Testis (tissue), 3 donors: ENCODE results near the gene NPC2. TPM values are rescaled to one million over a fixed set of nuclear protein-coding genes. Genes with fewer than 3 reads are reported as not detected.

Experiments
- DNase-seq: peaks from one replicate; pipeline ENCODE4 v3.0.0-alpha.2; 2019
- H3K27ac ChIP-seq, 2 donors: fragments of 200-600 bp; sonication (generic); one replicate each; pipeline ENCODE4 v1.5.1; 2019
- H3K27me3 ChIP-seq: fragments of 200-600 bp; sonication (generic); one replicate; pipeline ENCODE4 v1.5.1; 2019
- H3K36me3 ChIP-seq: fragments of 200-600 bp; sonication (generic); one replicate; pipeline ENCODE4 v1.5.1; 2017; ENCODE audit warnings: low read depth; ENCODE audit errors: missing control alignments
- H3K4me1 ChIP-seq: fragments of 200-600 bp; sonication (generic); one replicate; pipeline ENCODE4 v1.5.1; 2019
- H3K4me3 ChIP-seq, 2 donors: fragments of 200-600 bp; sonication (generic); one replicate each; pipeline ENCODE4 v1.5.1; 2017 to 2019
- H3K9me3 ChIP-seq: fragments of 200-600 bp; sonication (generic); one replicate; pipeline ENCODE4 v1.5.1; 2017
- POLR2A ChIP-seq: fragments of 450-650 bp; IDR thresholded peaks from one replicate; pipeline ENCODE4 v1.6.1; 2017; ENCODE audit warnings: antibody characterized with exemption, mild to moderate bottlenecking, moderate library complexity
- WGBS, 2 donors: methylation state at CpG; one replicate each; pipeline ENCODE4 v1.1.5; 2018; 5-methylcytosine and 5-hydroxymethylcytosine counted together
- intact Hi-C: fragments of 100-400 bp; cut with DNase I; formaldehyde crosslinking; loops from one replicate; pipeline ENCODE4 v1.15.1; 2023; ENCODE audit warnings: low total_unique reads
- polyA plus RNA-seq: library from polyadenylated mRNA; stranded (reverse); fragments of 350-450 nt; fragmentation: Illumina TruSeq; extraction: RNeasy Lipid Tissue Mini Kit (QIAGEN cat#74804); gene quantifications from one replicate; pipeline ENCODE4 v1.2.3, GENCODE V29; 2014; ENCODE audit warnings: low read depth, low replicate concordance; ENCODE audit not compliant: insufficient read depth
- total RNA-seq, 2 donors: library from RNA; depleted of rRNA; stranded (reverse); fragments of >200 nt; gene quantifications; one replicate each; pipeline ENCODE4 v1.2.3, GENCODE V29; 2016
- TF ChIP-seq, protein P1 (sequence below), 3 experiments: fragments of 450-650 bp in 2 of 3; fragments of 200-600 bp in 1 of 3; sonication (generic) in 1 of 3; IDR thresholded peaks; one replicate each; pipeline ENCODE4 v1.5.1; 2016 to 2019; ENCODE audit warnings: antibody characterized with exemption in 3 of 3, mild to moderate bottlenecking in 2 of 3, moderate library complexity in 1 of 3

NPC2 gene
- total and polyA plus RNA-seq, 3 donors from 2014 or later: 291 to 628 (median 393) TPM

DNA sequence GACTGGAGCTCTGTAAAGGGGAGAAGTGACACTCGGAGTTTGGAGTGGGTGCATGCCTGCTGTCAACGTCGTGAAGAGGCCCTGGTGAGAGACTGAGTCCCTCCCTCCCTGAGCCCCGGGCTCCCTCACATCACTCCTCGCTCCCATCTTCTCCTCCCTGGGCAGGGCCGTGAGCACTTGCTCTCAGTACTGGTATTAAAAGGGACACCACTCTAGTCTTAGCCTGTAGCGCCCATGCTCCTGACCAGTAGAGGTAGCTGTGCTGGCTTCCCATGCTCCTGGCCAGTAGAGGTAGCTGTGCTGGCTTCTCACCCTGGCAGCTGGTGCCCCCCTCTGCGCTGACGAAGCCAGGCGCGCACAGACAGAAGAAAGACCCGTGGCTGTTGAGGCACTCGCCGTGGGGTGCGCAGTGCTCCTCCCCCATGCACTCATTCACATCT is 15.2 kb upstream of the NPC2 start:
- intact Hi-C loops: loop anchor here (10.0 kb wide), 1 partner anchor 96 kb away; no protein-coding TSS in a partner anchor
- H3K27ac ChIP-seq: no peak overlapping the region
- DNase-seq: no peak

DNA sequence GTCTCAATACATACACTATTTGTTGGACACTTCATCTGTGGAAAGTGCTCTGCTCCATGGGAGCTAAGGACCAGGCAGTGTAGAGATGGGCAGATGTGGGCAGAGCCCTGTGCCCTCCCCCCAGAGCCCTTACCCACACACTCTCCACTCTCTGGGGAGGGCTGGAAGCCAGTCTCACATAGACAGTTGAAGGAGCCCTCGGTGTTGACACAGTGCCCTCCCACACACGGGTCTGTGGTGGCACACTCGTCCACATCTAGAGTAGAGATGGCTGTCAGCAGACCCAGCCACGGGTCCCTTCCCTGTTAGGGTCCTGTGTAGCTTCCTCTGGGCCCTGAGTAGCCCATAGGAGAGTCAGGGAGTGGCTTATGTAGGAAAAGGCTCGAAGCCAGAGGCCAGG is 14.7 kb upstream of the NPC2 start:
- TF ChIP-seq, protein P1, sequence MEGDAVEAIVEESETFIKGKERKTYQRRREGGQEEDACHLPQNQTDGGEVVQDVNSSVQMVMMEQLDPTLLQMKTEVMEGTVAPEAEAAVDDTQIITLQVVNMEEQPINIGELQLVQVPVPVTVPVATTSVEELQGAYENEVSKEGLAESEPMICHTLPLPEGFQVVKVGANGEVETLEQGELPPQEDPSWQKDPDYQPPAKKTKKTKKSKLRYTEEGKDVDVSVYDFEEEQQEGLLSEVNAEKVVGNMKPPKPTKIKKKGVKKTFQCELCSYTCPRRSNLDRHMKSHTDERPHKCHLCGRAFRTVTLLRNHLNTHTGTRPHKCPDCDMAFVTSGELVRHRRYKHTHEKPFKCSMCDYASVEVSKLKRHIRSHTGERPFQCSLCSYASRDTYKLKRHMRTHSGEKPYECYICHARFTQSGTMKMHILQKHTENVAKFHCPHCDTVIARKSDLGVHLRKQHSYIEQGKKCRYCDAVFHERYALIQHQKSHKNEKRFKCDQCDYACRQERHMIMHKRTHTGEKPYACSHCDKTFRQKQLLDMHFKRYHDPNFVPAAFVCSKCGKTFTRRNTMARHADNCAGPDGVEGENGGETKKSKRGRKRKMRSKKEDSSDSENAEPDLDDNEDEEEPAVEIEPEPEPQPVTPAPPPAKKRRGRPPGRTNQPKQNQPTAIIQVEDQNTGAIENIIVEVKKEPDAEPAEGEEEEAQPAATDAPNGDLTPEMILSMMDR (IDR thresholded peaks at IDR 0.05): no peak
- no peak for TF ChIP-seq POLR2A
- Histone ChIP-seq H3K27ac (no peak overlapping the region), H3K4me3 (no peak overlapping the region), H3K27me3 (no peaks in the 10 kb centered on the region), H3K9me3 (no peaks in the 10 kb centered on the region), H3K4me1 (peaks cover 5% of the 10 kb centered on the region), H3K36me3 (no peaks in the 10 kb centered on the region)
- no peak for DNase-seq
- WGBS, 2 donors: 68% methylated on average over 5 of the region's 5 CpGs; no CpG with 5 or more reads in 1 of the 2 donors
- intact Hi-C loops: loop anchor here (10.0 kb wide), 1 partner anchor 97 kb away; no protein-coding TSS in a partner anchor

More for the DNA sequence above, 15.2 kb upstream of the NPC2 start:
- Histone ChIP-seq H3K9me3 (no peaks in the 10 kb centered on the region), H3K4me3 (no peak overlapping the region), H3K27me3 (no peaks in the 10 kb centered on the region), H3K4me1 (peaks cover 5% of the 10 kb centered on the region), H3K36me3 (no peaks in the 10 kb centered on the region)
- WGBS, 2 donors: 83 to 86% methylated on average over 7 to 15 of the region's 15 CpGs
- TF ChIP-seq, protein P1 (IDR thresholded peaks at IDR 0.05): no peak
- no peak for TF ChIP-seq POLR2A

DNA sequence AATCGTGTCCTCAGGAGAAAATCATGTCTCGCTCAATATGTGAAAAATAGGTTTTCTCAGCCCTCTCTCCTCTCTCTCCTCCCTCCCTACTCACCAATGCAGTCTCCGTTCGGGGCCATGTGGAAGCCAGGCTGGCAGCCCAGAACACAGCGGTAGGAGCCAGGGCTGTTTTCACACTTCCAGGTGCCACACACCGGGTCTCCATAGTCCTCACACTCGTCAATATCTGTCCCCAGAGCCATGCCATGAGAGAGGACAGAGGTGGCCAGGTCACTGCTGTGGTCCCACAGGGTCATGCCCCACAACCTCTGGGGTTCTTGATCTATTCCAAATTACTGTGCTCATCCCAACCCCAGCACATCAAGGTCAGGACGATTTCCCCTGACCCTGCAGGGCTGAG is 14.0 kb upstream of the NPC2 start:
- intact Hi-C loops: loop anchor here (10.0 kb wide), 1 partner anchor 98 kb away; no protein-coding TSS in a partner anchor
- Histone ChIP-seq H3K4me1 (peaks cover 5% of the 10 kb centered on the region), H3K4me3 (no peak overlapping the region), H3K9me3 (no peaks in the 10 kb centered on the region), H3K27ac (no peak overlapping the region), H3K27me3 (no peaks in the 10 kb centered on the region), H3K36me3 (no peaks in the 10 kb centered on the region)
- WGBS, 2 donors: 76 to 79% methylated on average over 8 of the region's 8 CpGs
- TF ChIP-seq POLR2A: no peak
- TF ChIP-seq, protein P1 (IDR thresholded peaks at IDR 0.05): no peak
- no peak for DNase-seq

DNA sequence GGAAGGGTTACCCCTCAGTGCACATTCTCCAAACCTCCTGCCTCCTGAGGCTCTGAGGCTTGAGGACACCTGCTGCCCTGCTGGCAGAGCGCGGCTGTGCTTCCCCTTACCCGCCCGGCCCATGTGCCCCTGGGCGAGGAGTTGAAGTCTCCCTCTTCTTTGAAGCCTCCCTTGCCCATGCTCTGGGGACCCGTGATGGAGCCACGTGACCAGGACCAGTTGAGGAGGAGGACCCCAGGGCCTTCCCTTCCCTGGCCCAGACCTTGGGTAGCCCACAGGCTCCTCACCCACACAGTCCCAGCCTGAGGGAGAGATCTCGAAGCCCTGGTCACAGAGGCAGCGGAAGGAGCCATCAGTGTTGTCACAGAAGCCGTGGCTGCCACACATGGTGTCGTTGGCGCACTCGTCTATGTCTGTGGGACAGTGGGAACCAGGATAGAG is 13.3 kb upstream of the NPC2 start:
- DNase-seq: no peak
- Histone ChIP-seq H3K27me3 (no peaks in the 10 kb centered on the region), H3K4me1 (peaks cover 5% of the 10 kb centered on the region), H3K36me3 (no peaks in the 10 kb centered on the region), H3K27ac (no peak overlapping the region), H3K4me3 (no peak overlapping the region), H3K9me3 (no peaks in the 10 kb centered on the region)
- intact Hi-C loops: loop anchor here (10.0 kb wide), 1 partner anchor 98 kb away; no protein-coding TSS in a partner anchor
- TF ChIP-seq POLR2A: no peak
- TF ChIP-seq, protein P1 (IDR thresholded peaks at IDR 0.05): no peak
- 86 to 94% methylated on average over 13 of the region's 13 CpGs for WGBS, 2 donors

DNA sequence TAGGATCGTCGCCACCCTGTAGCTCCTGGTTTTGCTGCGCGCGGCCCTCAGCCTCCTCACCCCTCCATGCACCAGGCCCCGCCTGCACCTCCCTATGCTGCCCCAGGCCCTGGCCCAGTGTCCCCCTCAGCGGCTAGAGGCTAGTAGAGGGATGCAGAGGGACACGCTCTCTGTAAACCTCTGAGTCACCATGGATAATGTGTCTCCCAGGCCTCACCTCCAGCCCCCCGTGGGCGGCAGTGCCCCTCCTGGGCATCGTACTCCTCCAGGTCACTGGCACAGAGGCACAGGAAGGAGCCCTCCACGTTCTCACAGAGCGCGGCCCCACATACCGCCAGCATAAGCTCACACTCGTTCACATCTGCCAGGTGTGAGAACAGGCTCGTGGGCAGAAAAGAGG is 12.7 kb upstream of the NPC2 start:
- 85 to 86% methylated on average over 10 to 17 of the region's 17 CpGs for WGBS, 2 donors
- intact Hi-C loops: loop anchor here (10.0 kb wide), 1 partner anchor 99 kb away; no protein-coding TSS in a partner anchor
- Histone ChIP-seq H3K27ac (no peak overlapping the region), H3K4me1 (peaks cover 2% of the 10 kb centered on the region), H3K36me3 (no peaks in the 10 kb centered on the region), H3K27me3 (no peaks in the 10 kb centered on the region), H3K4me3 (no peak overlapping the region), H3K9me3 (no peaks in the 10 kb centered on the region)
- TF ChIP-seq, protein P1 (IDR thresholded peaks at IDR 0.05): no peak
- no peak for TF ChIP-seq POLR2A
- no peak for DNase-seq
